ENCODE measurements around the gene THOC2.

Gene THOC2

GRCh38 chrX:123563167-123563566 is 169.7 kb downstream of the THOC2 start:
- no peak for DNase-seq

- DNase-seq: no peak
These were observed 170.3 kb downstream of the THOC2 start for GRCh38 chrX:123562342-123563146.

GRCh38 chrX:123561439-123562215 is 171.2 kb downstream of the THOC2 start:
- DNase-seq: no peak

GRCh38 chrX:123550829-123551228 is 182.0 kb downstream of the THOC2 start:
- no peak for DNase-seq

Measured in COR-L47 (cell line).